ENCODE data around the gene XPNPEP1.

XPNPEP1 gene

GRCh38 chr10:109947111-109947920, 24.0 kb upstream of the XPNPEP1 start:
- no peak for DNase-seq

DNA sequence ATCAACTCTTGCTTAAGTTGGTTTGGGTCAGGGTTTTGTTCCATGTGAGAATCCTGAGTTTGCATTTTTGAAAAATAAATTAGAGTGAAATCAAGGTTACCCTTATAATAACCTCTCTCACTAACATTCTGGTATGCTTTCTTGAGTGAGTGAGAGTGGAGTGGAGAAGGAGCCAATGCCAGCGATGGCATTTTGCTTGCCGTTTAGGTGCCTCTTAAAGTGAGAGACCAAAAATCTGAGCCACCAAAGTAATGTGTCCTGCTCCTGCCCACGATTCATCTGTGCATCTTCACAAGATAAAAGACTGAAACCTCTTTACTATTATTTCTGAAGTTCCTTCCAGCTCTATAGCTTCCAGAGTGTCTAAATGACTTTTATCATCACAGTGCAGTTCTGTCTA, 23.4 kb upstream of the XPNPEP1 start:
- DNase-seq, result no peak

DNA sequence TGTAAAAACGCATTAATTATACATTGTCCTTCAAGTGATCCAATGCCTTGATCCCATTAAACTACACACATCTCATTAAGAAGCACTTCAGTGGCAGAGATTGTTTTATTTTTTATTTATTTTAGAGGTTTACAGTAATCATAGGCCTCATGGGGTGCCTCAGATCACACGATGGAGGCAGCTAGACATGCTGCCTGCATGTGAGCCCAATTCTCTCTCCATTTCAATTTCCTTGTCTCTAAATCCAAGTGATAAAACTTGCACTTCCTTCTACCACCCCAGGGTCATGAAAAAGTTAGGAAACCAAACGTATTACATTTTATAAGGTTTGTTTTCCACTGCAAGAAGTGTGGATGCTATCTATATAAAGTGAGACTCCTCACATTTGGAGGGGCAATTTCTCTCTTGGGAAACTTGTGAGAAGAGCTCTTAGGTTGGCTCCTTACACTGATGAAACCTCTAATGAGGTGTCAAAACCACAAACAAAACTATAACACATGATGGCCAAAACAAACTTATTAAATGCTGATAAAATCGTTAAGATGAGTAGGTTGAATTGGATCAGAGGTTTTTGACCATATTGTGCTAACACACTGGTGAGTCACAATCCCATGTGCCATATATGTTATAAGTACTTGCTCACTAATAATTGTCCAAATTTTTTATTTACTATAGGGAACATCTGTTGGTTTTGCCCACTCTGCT, 22.3 kb upstream of the XPNPEP1 start:
- no peak for DNase-seq

DNA sequence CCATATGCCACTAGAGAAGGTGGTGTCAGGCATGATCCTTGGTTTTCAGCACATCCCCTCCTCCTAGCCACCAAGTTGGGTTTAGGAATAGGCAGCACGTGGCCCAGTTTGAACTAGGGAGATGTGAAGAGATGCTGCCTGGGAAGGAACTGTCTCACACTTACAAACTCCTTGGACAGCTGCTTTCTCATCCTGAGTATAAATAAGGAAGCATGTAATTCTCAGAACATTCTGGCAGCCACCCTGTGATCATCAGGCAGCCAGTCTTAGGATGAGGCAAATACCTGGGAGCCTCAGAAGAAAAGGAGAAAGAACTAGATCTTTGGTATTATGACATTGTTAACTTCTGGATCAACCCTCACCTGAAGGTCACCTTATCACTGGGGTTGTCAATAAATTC, 21.3 kb upstream of the XPNPEP1 start:
- DNase-seq, result no peak

- DNase-seq, result no peak
Observed at GRCh38 chr10:109941236-109941862, 18.0 kb upstream of the XPNPEP1 start.

DNA sequence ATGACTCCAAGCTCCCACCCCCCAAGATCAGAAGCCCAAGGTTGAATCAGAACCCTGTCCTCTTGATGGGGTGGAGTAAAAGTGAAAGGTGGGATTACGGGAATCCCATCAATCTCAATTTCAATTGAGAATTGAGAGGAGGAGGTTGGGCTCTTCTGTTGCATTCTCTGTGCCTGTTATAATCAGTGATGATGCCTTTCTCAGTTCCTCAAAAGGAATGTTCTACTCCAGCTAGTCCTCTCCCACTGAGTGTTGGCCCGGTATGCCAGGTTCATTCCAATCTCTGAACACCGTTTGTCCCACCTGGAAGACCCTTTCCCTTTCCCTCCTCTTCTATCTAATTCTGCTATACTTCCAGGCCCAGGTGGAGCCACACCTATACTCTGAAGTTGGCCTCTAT, 17.2 kb upstream of the XPNPEP1 start:
- no peak for DNase-seq

GRCh38 chr10:109940117-109940516, 16.8 kb upstream of the XPNPEP1 start:
- no peak for DNase-seq

GRCh38 chr10:109939315-109939961, 16.1 kb upstream of the XPNPEP1 start:
- no peak for DNase-seq

GRCh38 chr10:109937460-109938065, 14.3 kb upstream of the XPNPEP1 start:
- DNase-seq, result no peak

DNA sequence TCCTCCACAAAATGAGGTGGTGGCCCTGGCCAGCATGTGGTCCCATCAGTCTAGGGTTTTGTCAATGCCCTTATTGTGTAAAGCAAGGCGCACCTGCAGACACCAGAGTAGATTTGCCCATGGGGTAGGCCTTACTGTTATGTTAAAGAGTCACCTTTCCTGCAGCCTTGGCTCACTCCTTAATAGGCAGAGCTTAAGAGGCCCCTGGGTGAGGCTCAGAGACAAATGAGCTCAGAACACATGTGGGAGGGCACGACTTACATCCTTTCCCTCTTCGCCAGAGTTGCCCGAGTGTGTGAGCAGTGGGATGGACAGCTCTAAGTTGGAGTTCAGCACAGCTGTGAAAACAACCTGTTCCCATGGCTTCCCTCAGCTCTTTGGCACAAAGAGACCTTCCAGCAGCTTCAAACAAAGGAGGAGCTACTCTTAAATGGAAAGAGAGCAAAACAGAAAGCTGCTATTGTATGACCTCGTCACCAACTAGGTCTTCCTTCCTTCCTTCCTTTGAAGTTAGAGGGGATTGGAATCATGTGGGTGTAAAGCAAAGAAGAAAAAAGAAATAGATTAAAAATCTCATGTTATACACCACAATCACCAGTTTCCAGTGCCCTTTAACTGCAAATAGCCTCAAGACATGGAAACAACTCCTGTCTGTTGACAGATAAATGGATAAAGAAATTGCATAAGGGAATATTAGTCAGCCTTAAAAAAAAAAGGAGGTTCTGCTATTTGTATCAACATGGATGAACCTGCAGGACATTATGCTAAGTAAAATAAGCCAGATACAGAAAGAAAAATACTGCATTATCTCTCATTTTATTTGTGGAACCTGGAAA, 11.9 kb upstream of the XPNPEP1 start:
- DNase-seq, result peak; percentile 30

- peak; percentile 69 for DNase-seq
Observed at GRCh38 chr10:109933984-109934565, 10.8 kb upstream of the XPNPEP1 start.

DNA sequence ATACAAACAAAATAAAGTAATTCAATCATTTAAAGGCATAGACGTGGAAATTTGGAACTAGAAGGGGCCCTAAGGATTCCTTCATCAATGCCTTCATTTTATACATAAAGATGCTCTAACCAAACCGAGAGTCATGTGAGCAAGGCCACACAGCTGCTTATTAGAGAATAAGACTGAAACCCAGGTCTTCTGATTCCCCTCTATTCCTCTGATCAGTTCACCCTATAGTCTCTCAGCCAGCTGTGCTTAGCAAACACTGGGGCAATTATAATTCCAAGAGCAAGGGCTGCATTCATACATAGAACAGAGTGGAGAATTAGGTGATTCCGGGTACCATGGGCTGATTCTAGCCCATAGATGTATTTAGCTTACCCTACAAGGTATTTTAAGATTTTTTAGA, 9.7 kb upstream of the XPNPEP1 start:
- no peak for DNase-seq

GRCh38 chr10:109932391-109932790, 9.1 kb upstream of the XPNPEP1 start:
- no peak for DNase-seq

DNA sequence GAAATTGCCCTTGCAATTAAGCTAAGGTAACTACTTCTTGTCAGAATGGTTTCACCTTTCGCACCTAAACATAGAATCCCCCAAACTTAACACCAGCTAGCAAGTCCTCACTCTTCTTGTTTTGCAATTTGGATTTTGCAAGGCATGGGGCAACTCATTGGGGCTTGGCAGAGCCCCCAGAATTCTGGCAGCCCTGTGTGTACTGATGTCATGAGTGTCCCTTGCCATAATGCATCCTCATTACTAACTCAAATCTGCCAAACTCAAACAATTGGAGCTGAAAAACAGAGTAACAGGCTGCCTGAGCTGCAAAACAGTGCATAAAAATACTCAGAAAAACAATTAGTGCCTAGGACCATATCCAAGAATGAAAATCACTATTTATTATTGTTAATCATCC, 7.9 kb upstream of the XPNPEP1 start:
- no peak for DNase-seq

DNA sequence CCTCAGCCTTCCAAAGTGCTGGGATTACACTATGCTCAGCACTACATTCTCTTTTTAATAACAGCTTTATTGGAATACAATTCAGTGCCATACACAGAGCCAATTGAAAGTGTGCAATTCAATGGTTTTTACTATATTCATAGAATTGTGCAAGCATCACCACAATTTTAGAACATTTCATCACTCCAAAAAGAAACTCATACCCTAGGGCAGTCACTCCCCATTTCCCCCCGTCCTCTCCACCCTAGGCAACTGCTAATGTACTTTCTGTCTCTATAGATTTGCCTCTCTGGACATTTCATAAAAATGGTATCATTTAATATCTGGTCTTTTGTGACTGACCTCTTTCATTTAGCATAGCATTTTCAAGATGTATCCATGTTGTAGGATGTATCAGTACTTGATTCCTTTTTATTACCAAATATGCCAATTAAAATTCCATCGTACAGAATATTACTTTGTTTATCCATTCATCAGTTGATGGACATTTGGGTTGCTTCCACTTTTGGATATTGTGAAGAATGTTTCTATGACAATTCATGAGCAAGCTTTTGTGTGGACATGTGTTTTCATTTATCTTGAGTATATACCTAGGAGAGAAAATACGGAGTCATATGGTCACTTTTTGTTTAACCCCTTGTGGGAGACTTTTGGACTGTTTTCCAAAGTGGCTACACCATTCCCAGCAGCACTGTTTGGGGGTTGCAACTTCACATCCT, 6.3 kb upstream of the XPNPEP1 start:
- DNase-seq, result no peak

DNA sequence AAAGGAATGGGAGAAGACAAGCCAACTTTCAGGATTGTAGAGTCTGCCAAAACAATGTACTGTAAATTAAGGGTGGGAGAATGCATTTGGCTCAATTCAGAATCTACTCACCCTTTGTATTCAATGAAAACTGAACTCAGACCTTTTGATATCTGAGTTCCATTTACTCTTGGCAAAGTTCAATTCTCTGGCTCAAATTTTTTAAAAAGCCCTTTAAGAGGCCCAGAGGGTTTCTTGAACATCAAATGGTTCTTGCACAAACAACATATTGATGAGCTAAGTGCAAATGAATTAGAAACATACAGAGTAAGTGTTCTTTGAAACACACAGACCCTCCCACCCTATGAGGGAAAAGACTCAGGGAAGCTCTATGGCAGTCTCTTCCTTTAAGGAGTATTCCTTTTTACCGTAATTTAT, 5.2 kb upstream of the XPNPEP1 start:
- no peak for DNase-seq

GRCh38 chr10:109926825-109927224, 3.5 kb upstream of the XPNPEP1 start:
- no peak for DNase-seq

GRCh38 chr10:109926061-109926745, 2.9 kb upstream of the XPNPEP1 start:
- DNase-seq, result no peak

- no peak for DNase-seq
Observed at GRCh38 chr10:109924967-109925620, 1.8 kb upstream of the XPNPEP1 start.

- no peak for DNase-seq
Observed at GRCh38 chr10:109924087-109924486, 776 bp upstream of the XPNPEP1 start.
